NAMALWA (cell line): ENCODE results near the gene REEP1.
A peak's percentile ranks its signal among the peaks of the same experiment; 100 is the strongest.
"Not testable (repeated sequence)": the region's sequence is repeated elsewhere in the genome, so short reads cannot be mapped to it uniquely, and the experiment has no call there.

Experiments used
- DNase-seq: peaks from one replicate; pipeline ENCODE4 v3.0.0-alpha.2; 2015; ENCODE audit warnings: low spot score

Gene REEP1

GRCh38 chr2:86283411-86284030, 53.9 kb downstream of the REEP1 start:
- DNase-seq = no peak

DNA sequence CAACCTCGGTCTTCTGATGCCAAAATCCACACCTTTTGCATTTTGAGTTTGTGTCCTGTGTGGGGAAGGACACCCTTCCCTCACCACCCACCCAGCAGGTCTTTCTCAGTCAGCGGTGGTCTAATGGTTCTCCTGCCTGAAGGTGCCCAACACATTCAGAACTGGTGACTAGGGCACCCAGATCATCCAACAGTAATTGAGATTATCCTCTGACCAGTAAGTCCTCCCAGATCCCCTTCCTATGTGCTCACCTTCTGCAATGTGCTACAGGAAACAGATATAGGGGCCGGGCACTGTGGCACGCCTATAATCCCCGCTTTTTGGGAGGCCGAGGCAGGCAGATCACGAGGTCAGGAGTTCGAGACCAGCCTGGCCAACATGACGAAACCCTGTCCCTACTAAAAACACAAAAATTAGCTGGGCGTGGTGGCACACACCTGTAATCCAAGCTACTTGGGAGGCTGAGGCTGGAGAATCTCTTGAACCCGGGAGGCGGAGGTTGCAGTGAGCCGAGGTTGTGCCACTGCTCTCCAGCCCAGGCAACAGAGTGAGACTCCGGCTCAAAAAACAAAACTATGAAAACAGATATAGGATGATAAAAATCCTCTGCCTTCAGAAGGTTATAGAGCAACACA, 56.2 kb downstream of the REEP1 start:
- no peak for DNase-seq

- no peak for DNase-seq
Observed at GRCh38 chr2:86280191-86280667, 57.2 kb downstream of the REEP1 start.

- DNase-seq = no peak
Observed at GRCh38 chr2:86275962-86276361, 61.5 kb downstream of the REEP1 start.

GRCh38 chr2:86275384-86275799, 62.0 kb downstream of the REEP1 start:
- DNase-seq = no peak

DNA sequence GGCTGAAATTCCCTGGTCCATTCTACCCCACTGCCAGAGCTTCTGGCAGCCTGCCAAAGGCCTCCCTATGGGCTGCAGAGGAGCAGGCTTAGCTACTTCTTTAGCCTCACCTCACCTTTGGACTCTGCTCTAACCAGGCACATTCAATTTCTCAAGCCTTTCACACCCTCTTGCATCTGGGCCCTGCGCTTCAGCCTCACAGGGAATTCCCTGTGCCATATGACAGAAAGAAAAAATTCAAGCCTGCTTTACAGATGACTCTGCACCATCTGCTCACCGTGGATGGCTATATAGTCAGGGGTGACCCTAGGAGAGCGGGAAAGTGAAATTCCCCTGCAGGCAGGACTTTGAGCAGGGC, 62.5 kb downstream of the REEP1 start:
- no peak for DNase-seq

- no peak for DNase-seq
Observed at GRCh38 chr2:86274265-86274917, 63.0 kb downstream of the REEP1 start.

- DNase-seq = no peak
Observed at GRCh38 chr2:86272111-86272510, 65.3 kb downstream of the REEP1 start.

GRCh38 chr2:86271248-86271647, 66.2 kb downstream of the REEP1 start:
- no peak for DNase-seq

- no peak for DNase-seq
Observed at GRCh38 chr2:86263956-86264355, 73.5 kb downstream of the REEP1 start.

- no peak for DNase-seq
Observed at GRCh38 chr2:86260978-86261377, 76.4 kb downstream of the REEP1 start.

- no peak for DNase-seq
Observed at GRCh38 chr2:86258106-86258505, 79.3 kb downstream of the REEP1 start.

DNA sequence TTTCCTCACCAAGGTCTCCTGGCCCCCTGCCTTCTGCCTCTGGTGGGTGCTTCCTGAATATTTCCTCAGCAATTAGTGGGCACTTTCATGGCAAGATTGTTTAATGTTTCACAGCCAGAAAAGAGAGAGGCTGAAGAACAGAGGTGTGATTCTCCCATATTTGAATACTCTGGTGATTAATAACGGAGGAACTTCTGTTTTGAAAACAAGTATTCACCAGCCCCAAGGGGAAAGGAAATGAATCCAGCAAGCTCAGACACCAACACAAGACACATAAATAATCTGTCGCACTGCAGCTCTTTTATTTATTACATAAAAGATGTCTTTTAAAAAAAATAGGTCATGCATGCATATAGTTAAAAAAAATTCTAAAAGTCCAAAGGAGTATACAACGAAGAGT, 80.4 kb downstream of the REEP1 start:
- DNase-seq = no peak

GRCh38 chr2:86256300-86256699, 81.1 kb downstream of the REEP1 start:
- DNase-seq = no peak

DNA sequence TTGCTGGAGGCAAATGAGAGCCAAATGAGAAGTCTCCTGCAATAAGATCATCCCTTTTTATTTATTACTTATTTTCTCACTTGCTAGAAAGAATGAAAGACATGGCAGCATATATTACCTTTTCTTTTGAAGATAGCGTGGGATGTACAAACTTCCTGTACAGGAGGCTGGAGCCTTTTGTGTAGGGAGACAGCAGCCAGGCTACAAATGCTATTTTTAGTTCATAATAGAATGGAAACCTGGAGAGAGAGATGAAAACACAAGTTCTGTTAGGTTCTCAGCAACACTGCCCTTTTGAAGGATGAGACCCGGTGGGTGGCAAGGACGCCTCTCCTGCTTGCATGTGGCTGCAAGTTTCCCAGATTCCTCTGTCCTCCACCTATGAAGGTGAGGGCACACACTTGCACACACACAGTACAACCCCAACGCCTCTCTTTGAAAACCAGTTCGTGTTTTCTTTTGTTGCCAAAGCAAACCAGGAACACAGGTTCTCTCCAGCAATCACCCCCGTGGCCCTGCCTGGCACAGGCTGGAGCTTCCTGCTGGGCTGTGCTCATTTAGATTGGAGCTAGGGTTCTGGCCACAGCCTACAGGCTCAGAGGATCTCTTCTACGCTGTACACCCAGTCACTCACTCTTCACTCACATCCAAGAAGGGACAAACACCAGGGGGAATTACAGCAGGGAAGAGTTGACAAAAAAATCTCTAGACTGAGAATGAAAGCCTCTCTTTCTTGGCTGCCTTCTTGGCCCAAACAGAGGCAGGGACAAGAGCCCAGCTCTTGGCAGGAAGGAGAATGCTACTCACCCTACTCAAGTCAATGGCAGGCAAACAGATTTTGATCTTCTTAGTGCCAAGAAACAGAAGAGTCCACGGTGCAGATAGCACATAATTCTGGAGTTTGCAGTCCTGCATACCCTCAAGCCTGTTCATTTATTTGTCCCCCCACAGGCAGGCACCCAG, 82.6 kb downstream of the REEP1 start:
- DNase-seq = no peak

GRCh38 chr2:86253424-86253823, 84.0 kb downstream of the REEP1 start:
- no peak for DNase-seq

DNA sequence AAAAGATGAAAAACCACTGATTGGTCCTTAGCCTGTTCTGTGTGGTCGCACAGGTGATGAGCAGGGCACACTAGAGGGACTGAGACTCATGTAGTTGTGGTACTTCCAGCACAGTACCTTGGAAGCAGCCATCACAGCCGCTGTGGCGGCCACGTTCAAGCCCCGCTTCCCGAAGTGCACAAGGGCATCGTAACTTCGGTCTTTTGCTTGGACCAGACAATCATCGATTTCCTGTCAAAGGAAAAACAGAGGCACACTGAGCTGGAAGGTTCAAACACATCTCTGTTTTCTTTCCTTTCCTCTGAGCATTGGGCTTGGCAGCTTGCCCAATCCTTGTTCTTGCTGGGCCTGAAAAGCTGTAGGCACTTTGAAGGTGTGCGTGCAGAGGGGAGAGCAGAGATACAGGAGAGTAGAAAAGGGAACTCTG, 85.6 kb downstream of the REEP1 start:
- no peak for DNase-seq

GRCh38 chr2:86249579-86250391, 87.6 kb downstream of the REEP1 start:
- peak; percentile 81 for DNase-seq

DNA sequence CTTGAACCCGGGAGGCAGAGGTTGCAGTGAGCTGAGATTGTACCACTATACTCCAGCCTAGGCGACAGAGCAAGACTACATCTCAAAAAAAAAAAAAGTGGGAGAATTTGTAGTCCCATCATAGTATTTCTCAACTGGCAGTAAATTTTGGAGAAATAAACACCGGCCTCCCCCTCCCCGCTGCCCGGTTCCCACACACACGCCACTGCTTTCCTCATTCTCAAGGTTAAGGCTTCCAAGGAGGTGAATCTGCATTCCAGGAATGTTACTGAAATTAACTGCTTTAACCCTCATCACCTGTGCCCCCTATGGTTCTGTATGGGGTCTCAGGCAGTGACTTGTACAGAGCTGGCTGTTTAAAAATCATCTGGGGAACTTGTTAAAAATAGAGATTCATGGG, 88.2 kb downstream of the REEP1 start:
- DNase-seq = no peak

DNA sequence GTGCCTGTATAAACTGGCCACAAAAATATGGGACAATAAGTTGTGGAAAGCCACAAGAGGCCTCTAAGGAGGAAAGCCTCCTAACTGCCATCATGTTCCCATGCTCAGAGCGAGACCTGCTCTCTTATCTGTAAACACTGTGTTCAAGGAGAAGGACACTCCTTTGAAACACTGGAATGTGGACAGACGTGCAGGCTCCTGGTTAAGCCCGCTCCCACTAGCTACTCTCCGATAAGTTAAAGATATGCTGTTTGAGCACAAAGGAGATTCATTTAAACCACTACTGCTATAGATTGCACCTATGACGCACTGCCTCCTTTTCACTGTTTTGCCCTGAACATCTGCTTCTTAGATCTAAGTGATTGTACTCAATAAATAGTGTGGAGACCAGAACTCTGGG, 92.2 kb downstream of the REEP1 start:
- not testable (repeated sequence) for DNase-seq

GRCh38 chr2:86244781-86245180, 92.6 kb downstream of the REEP1 start:
- not testable (repeated sequence) for DNase-seq
